Measurements from ENCODE around the gene NEU1. TPM values are rescaled to one million over a fixed set of nuclear protein-coding genes. Genes with fewer than 3 reads are reported as not detected.
"Not testable (repeated sequence)": the region's sequence is repeated elsewhere in the genome, so short reads cannot be mapped to it uniquely, and the experiment has no call there.

NEU1 gene
- total RNA-seq, 2 donors from 2014 or later, result 42.4 to 50.7 TPM

- H3K27me3 Mint-ChIP-seq (ENCODE audit: insufficient read depth), result no peaks in the 10 kb centered on the region
- H3K9me3 Mint-ChIP-seq, result no peaks in the 10 kb centered on the region
- H3K36me3 Mint-ChIP-seq (ENCODE audit: low read depth), result peaks cover 19% of the 10 kb centered on the region
- no peak overlapping the region for H3K4me3 ChIP-seq (ENCODE audit: low read length)
- DNase-seq, result no peak
- no peak overlapping the region for H3K9ac ChIP-seq (ENCODE audit: extremely low read depth, low read length, poor library complexity, severe bottlenecking)
- no peaks in the 10 kb centered on the region for H3K27me3 ChIP-seq (ENCODE audit: control insufficient read depth, insufficient read depth, low read length, poor library complexity, severe bottlenecking)
- H3K4me1 ChIP-seq (ENCODE audit: control insufficient read depth, insufficient read depth, low read length), result peaks cover 3% of the 10 kb centered on the region
- H3K4me1 Mint-ChIP-seq, result no peaks in the 10 kb centered on the region
- peaks cover 14% of the 10 kb centered on the region for H3K36me3 ChIP-seq (ENCODE audit: control insufficient read depth, insufficient read depth, low read length)
- no peak for TF ChIP-seq CTCF (conservative IDR thresholded peaks at IDR 0.05)
- H3K27ac Mint-ChIP-seq, result no peak overlapping the region
- H3K4me3 Mint-ChIP-seq, result no peak overlapping the region
- H3K9me3 ChIP-seq (ENCODE audit: control insufficient read depth, low read length), result no peaks in the 10 kb centered on the region
- H3K27ac ChIP-seq (ENCODE audit: low read depth, low read length), result no peak overlapping the region
- 92 to 96% methylated on average over 2 to 3 of the region's 3 CpGs for WGBS, 2 experiments (ENCODE audit: insufficient coverage in 1 of 2, insufficient read length in 1 of 2)
Observed at GRCh38 chr6:31844507-31844906, 18.1 kb downstream of the NEU1 start.

- Mint-ChIP-seq H3K4me1 (peaks cover 8% of the 10 kb centered on the region), H3K4me3 (no peak overlapping the region), H3K27me3 (ENCODE audit: insufficient read depth) (no peaks in the 10 kb centered on the region), H3K9me3 (no peaks in the 10 kb centered on the region), H3K36me3 (ENCODE audit: low read depth) (peaks cover 42% of the 10 kb centered on the region), H3K27ac (no peak overlapping the region)
- Histone ChIP-seq H3K27ac (ENCODE audit: low read depth, low read length) (no peak overlapping the region), H3K36me3 (ENCODE audit: control insufficient read depth, insufficient read depth, low read length) (peaks cover 38% of the 10 kb centered on the region), H3K4me1 (ENCODE audit: control insufficient read depth, insufficient read depth, low read length) (no peaks in the 10 kb centered on the region), H3K4me3 (ENCODE audit: low read length) (no peak overlapping the region), H3K9me3 (ENCODE audit: control insufficient read depth, low read length) (no peaks in the 10 kb centered on the region), H3K9ac (ENCODE audit: extremely low read depth, low read length, poor library complexity, severe bottlenecking) (no peak overlapping the region), H3K27me3 (ENCODE audit: control insufficient read depth, insufficient read depth, low read length, poor library complexity, severe bottlenecking) (no peaks in the 10 kb centered on the region)
- WGBS, 2 experiments (ENCODE audit: insufficient coverage in 1 of 2, insufficient read length in 1 of 2), result 94 to 95% methylated on average over 5 to 9 of the region's 9 CpGs
- TF ChIP-seq CTCF (conservative IDR thresholded peaks at IDR 0.05), result no peak
- no peak for DNase-seq
Observed at GRCh38 chr6:31842053-31842452, 20.6 kb downstream of the NEU1 start.

- not testable (repeated sequence) for H3K27ac Mint-ChIP-seq; H3K27ac ChIP-seq (ENCODE audit: low read depth, low read length); H3K9me3 Mint-ChIP-seq; H3K9me3 ChIP-seq (ENCODE audit: control insufficient read depth, low read length); H3K4me3 ChIP-seq (ENCODE audit: low read length); DNase-seq; H3K27me3 ChIP-seq (ENCODE audit: control insufficient read depth, insufficient read depth, low read length, poor library complexity, severe bottlenecking); H3K9ac ChIP-seq (ENCODE audit: extremely low read depth, low read length, poor library complexity, severe bottlenecking); H3K4me3 Mint-ChIP-seq; H3K27me3 Mint-ChIP-seq (ENCODE audit: insufficient read depth); H3K4me1 ChIP-seq (ENCODE audit: control insufficient read depth, insufficient read depth, low read length)
- peaks cover 51% of the 10 kb centered on the region for H3K36me3 ChIP-seq (ENCODE audit: control insufficient read depth, insufficient read depth, low read length)
- WGBS, 2 experiments (ENCODE audit: insufficient coverage in 1 of 2, insufficient read length in 1 of 2), result 89 to 95% methylated on average over 6 to 8 of the region's 8 CpGs
- peaks cover 62% of the 10 kb centered on the region for H3K36me3 Mint-ChIP-seq (ENCODE audit: low read depth)
- peaks cover 19% of the 10 kb centered on the region for H3K4me1 Mint-ChIP-seq
Observed at GRCh38 chr6:31839779-31840126, 22.9 kb downstream of the NEU1 start.

GRCh38 chr6:31838968-31839367, 23.7 kb downstream of the NEU1 start:
- 92 to 100% methylated on average over 1 to 3 of the region's 3 CpGs for WGBS, 2 experiments (ENCODE audit: insufficient coverage in 1 of 2, insufficient read length in 1 of 2)
- no peak overlapping the region for H3K27ac Mint-ChIP-seq

GRCh38 chr6:31838114-31838553, 24.5 kb downstream of the NEU1 start:
- not testable (repeated sequence) for H3K27me3 Mint-ChIP-seq (ENCODE audit: insufficient read depth); H3K27ac Mint-ChIP-seq; H3K27me3 ChIP-seq (ENCODE audit: control insufficient read depth, insufficient read depth, low read length, poor library complexity, severe bottlenecking); H3K27ac ChIP-seq (ENCODE audit: low read depth, low read length); DNase-seq; H3K9me3 ChIP-seq (ENCODE audit: control insufficient read depth, low read length); H3K9me3 Mint-ChIP-seq; H3K4me1 ChIP-seq (ENCODE audit: control insufficient read depth, insufficient read depth, low read length)
- peaks cover 51% of the 10 kb centered on the region for H3K36me3 ChIP-seq (ENCODE audit: control insufficient read depth, insufficient read depth, low read length)
- peaks cover 62% of the 10 kb centered on the region for H3K36me3 Mint-ChIP-seq (ENCODE audit: low read depth)
- WGBS, 2 experiments (ENCODE audit: insufficient coverage in 1 of 2, insufficient read length in 1 of 2), result 91 to 94% methylated on average over 8 to 9 of the region's 9 CpGs
- peak overlapping the region; percentile 96 for H3K4me3 ChIP-seq (ENCODE audit: low read length)
- peaks cover 19% of the 10 kb centered on the region for H3K4me1 Mint-ChIP-seq
- H3K9ac ChIP-seq (ENCODE audit: extremely low read depth, low read length, poor library complexity, severe bottlenecking), result peak overlapping the region; percentile 90
- peak overlapping the region; percentile 100 for H3K4me3 Mint-ChIP-seq

More at GRCh38 chr6:31838968-31839367, 23.7 kb downstream of the NEU1 start:
- no peak overlapping the region for H3K9ac ChIP-seq (ENCODE audit: extremely low read depth, low read length, poor library complexity, severe bottlenecking)
- Mint-ChIP-seq H3K27me3 (ENCODE audit: insufficient read depth) (no peaks in the 10 kb centered on the region), H3K36me3 (ENCODE audit: low read depth) (peaks cover 62% of the 10 kb centered on the region), H3K4me1 (peaks cover 19% of the 10 kb centered on the region), H3K4me3 (peak overlapping the region; percentile 100), H3K9me3 (no peaks in the 10 kb centered on the region)
- no peaks in the 10 kb centered on the region for H3K4me1 ChIP-seq (ENCODE audit: control insufficient read depth, insufficient read depth, low read length)
- H3K27me3 ChIP-seq (ENCODE audit: control insufficient read depth, insufficient read depth, low read length, poor library complexity, severe bottlenecking), result no peaks in the 10 kb centered on the region
- H3K9me3 ChIP-seq (ENCODE audit: control insufficient read depth, low read length), result no peaks in the 10 kb centered on the region
- H3K27ac ChIP-seq (ENCODE audit: low read depth, low read length), result no peak overlapping the region
- no peak for TF ChIP-seq CTCF (conservative IDR thresholded peaks at IDR 0.05)
- H3K36me3 ChIP-seq (ENCODE audit: control insufficient read depth, insufficient read depth, low read length), result peaks cover 51% of the 10 kb centered on the region
- DNase-seq, result no peak
- H3K4me3 ChIP-seq (ENCODE audit: low read length), result peak overlapping the region; percentile 96
